Esophagus (tissue), 2 donors: Measurements from ENCODE around the gene SYF2. TPM values are rescaled to one million over a fixed set of nuclear protein-coding genes. Genes with fewer than 3 reads are reported as not detected.
"Not testable (repeated sequence)": the region's sequence is repeated elsewhere in the genome, so short reads cannot be mapped to it uniquely, and the experiment has no call there.

Experiments used
- H3K27ac ChIP-seq, 2 donors: one replicate each; pipeline ENCODE4 v1.5.1; 2013; ENCODE audit warnings: low read depth in 2 of 2, mild to moderate bottlenecking in 2 of 2, inconsistent platforms in 1 of 2, low read length in 1 of 2, moderate library complexity in 1 of 2
- H3K27me3 ChIP-seq, 2 donors: one replicate each; pipeline ENCODE4 v1.6.1; 2013; ENCODE audit warnings: low read length in 2 of 2, control low read depth in 1 of 2, mild to moderate bottlenecking in 1 of 2; ENCODE audit not compliant: insufficient read depth in 2 of 2, control insufficient read depth in 1 of 2
- H3K36me3 ChIP-seq, 2 donors: one replicate each; pipeline ENCODE4 v1.6.1; 2013; ENCODE audit warnings: low read length in 1 of 2; ENCODE audit not compliant: control insufficient read depth in 2 of 2, insufficient read depth in 2 of 2
- H3K4me1 ChIP-seq, 2 donors: one replicate each; pipeline ENCODE4 v1.6.1; 2013; ENCODE audit warnings: low read length in 1 of 2; ENCODE audit not compliant: control insufficient read depth in 2 of 2, insufficient read depth in 2 of 2
- H3K4me3 ChIP-seq, 2 donors: one replicate each; pipeline ENCODE4 v1.5.1; 2013; ENCODE audit warnings: low read length in 2 of 2, mild to moderate bottlenecking in 2 of 2, low read depth in 1 of 2, moderate library complexity in 1 of 2
- H3K9me3 ChIP-seq, 2 donors: one replicate each; pipeline ENCODE4 v1.6.1; 2013; ENCODE audit warnings: mild to moderate bottlenecking in 2 of 2, low read depth in 1 of 2, low read length in 1 of 2, moderate library complexity in 1 of 2; ENCODE audit not compliant: control insufficient read depth in 2 of 2, insufficient read depth in 1 of 2
- WGBS, 2 donors: extraction: QIAGEN DNeasy Blood & Tissue Kit; methylation state at CpG; one replicate each; pipeline ENCODE4 v1.1.7; 2013; 5-methylcytosine and 5-hydroxymethylcytosine counted together
- polyA plus RNA-seq, 2 donors: library from polyadenylated mRNA; stranded (reverse); fragments of 200-250 nt; gene quantifications; one replicate each; pipeline ENCODE4 v1.2.3, GENCODE V29; 2013
- donor health status: healthy with polysubstance abuse.
- donor health status: Bipolar disorder and iron deficiency.

Gene SYF2
- polyA plus RNA-seq, 2 donors: 42.3 to 49.2 TPM

GRCh38 chr1:25247024-25247828 lies 14.9 kb upstream of the SYF2 start, which contains the start of gene RSRP1:
Gene RSRP1, minus strand, starts transcription at chr1:25247454. Its CDS starts 491 bp downstream, at chr1:25246963.
- peaks cover 9 to 12% of the 10 kb centered on the region in 2 donors for H3K36me3 ChIP-seq
- 0 to 1% methylated on average over 79 of the region's 79 CpGs for WGBS, 2 donors
- H3K27ac ChIP-seq: peak within 1 kb of the TSS; percentile 100
- H3K27me3 ChIP-seq: no peaks in the 10 kb centered on the region
- H3K4me1 ChIP-seq: peaks cover 0 to 2% of the 10 kb centered on the region in 2 donors
- H3K4me3 ChIP-seq: peak within 1 kb of the TSS; percentile 97 to 99
- H3K9me3 ChIP-seq: no peaks in the 10 kb centered on the region

GRCh38 chr1:25246600-25247023 lies 14.3 kb upstream of the SYF2 start:
- no peaks in the 10 kb centered on the region for H3K9me3 ChIP-seq
- 0 to 1% methylated on average over 51 to 53 of the region's 53 CpGs for WGBS, 2 donors
- peaks cover 9 to 12% of the 10 kb centered on the region in 2 donors for H3K36me3 ChIP-seq
- H3K27ac ChIP-seq: peak overlapping the region; percentile 100
- H3K4me1 ChIP-seq: peaks cover 0 to 2% of the 10 kb centered on the region in 2 donors
- peak overlapping the region; percentile 97 to 99 for H3K4me3 ChIP-seq
- no peaks in the 10 kb centered on the region for H3K27me3 ChIP-seq

GRCh38 chr1:25245809-25246599 lies 13.7 kb upstream of the SYF2 start:
- Histone ChIP-seq H3K27ac (peak overlapping the region; percentile 100), H3K36me3 (peaks cover 9 to 12% of the 10 kb centered on the region in 2 donors), H3K4me1 (peaks cover 0 to 2% of the 10 kb centered on the region in 2 donors), H3K27me3 (no peaks in the 10 kb centered on the region), H3K4me3 (peak overlapping the region; percentile 97 to 99), H3K9me3 (no peaks in the 10 kb centered on the region)
- 17 to 19% methylated on average over 30 of the region's 30 CpGs for WGBS, 2 donors

- WGBS, 2 donors: 73 to 75% methylated on average over 5 of the region's 5 CpGs
- H3K27me3 ChIP-seq: no peaks in the 10 kb centered on the region
- peak overlapping the region in 1 of 2 donors; percentile 99 for H3K4me3 ChIP-seq
- peaks cover 9 to 18% of the 10 kb centered on the region in 2 donors for H3K36me3 ChIP-seq
- peaks cover 0 to 2% of the 10 kb centered on the region in 2 donors for H3K4me1 ChIP-seq
- no peaks in the 10 kb centered on the region for H3K9me3 ChIP-seq
- H3K27ac ChIP-seq: no peak overlapping the region
Measured at GRCh38 chr1:25245393-25245792, 13.1 kb upstream of the SYF2 start.

GRCh38 chr1:25243907-25244306 lies 11.6 kb upstream of the SYF2 start:
- no peak overlapping the region for H3K27ac ChIP-seq
- WGBS, 2 donors: 47 to 53% methylated on average over 6 of the region's 6 CpGs
- no peaks in the 10 kb centered on the region for H3K9me3 ChIP-seq
- H3K36me3 ChIP-seq: peaks cover 9 to 18% of the 10 kb centered on the region in 2 donors
- H3K4me3 ChIP-seq: no peak overlapping the region
- H3K4me1 ChIP-seq: peaks cover 0 to 5% of the 10 kb centered on the region in 2 donors
- H3K27me3 ChIP-seq: no peaks in the 10 kb centered on the region

GRCh38 chr1:25239681-25240541 lies 7.6 kb upstream of the SYF2 start:
- peak overlapping the region; percentile 49 to 55 for H3K4me3 ChIP-seq
- H3K9me3 ChIP-seq: no peaks in the 10 kb centered on the region
- H3K36me3 ChIP-seq: peaks cover 7 to 14% of the 10 kb centered on the region in 2 donors
- H3K27ac ChIP-seq: peak overlapping the region; percentile 94 to 95
- H3K27me3 ChIP-seq: no peaks in the 10 kb centered on the region
- peaks cover 0 to 5% of the 10 kb centered on the region in 2 donors for H3K4me1 ChIP-seq
- 0 to 1% methylated on average over 41 of the region's 41 CpGs for WGBS, 2 donors

GRCh38 chr1:25238046-25238445 lies 5.7 kb upstream of the SYF2 start:
- Histone ChIP-seq H3K4me3 (no peak overlapping the region), H3K36me3 (peaks cover 0 to 8% of the 10 kb centered on the region in 2 donors), H3K4me1 (peaks cover 0 to 2% of the 10 kb centered on the region in 2 donors), H3K9me3 (no peaks in the 10 kb centered on the region), H3K27me3 (no peaks in the 10 kb centered on the region), H3K27ac (no peak overlapping the region)
- 92 to 96% methylated on average over 11 of the region's 11 CpGs for WGBS, 2 donors

GRCh38 chr1:25236261-25236660 lies 4.0 kb upstream of the SYF2 start:
- H3K4me3 ChIP-seq, H3K27me3 ChIP-seq, H3K4me1 ChIP-seq, H3K27ac ChIP-seq, H3K36me3 ChIP-seq, H3K9me3 ChIP-seq: not testable (repeated sequence)
- 94 to 97% methylated on average over 7 of the region's 7 CpGs for WGBS, 2 donors

GRCh38 chr1:25235411-25235810 lies 3.1 kb upstream of the SYF2 start:
- WGBS, 2 donors: 97 to 98% methylated on average over 10 of the region's 10 CpGs
- H3K36me3 ChIP-seq, H3K9me3 ChIP-seq, H3K27me3 ChIP-seq, H3K27ac ChIP-seq, H3K4me3 ChIP-seq, H3K4me1 ChIP-seq: not testable (repeated sequence)
